GM10248 (cell line): ENCODE data around the gene NTM.
"Not testable (repeated sequence)": the region's sequence is repeated elsewhere in the genome, so short reads cannot be mapped to it uniquely, and the experiment has no call there.

ENCODE experiments used
- CTCF ChIA-PET: fragments of 300-600 bp; sonication (Branson Sonifier 250); formaldehyde crosslinking; extraction: SDS; loops from one replicate; lab custom pipeline; 2021; ENCODE audit warnings: antibody characterized with exemption; lab: Yijun Ruan, JAX
- POLR2A ChIA-PET: fragments of 350-650 bp; sonication (Branson Sonifier 250); formaldehyde crosslinking; extraction: SDS; loops from one replicate; lab custom pipeline; 2020; ENCODE audit warnings: antibody characterized with exemption; lab: Yijun Ruan, JAX
- DNase-seq: peaks from one replicate; pipeline ENCODE4 v3.0.0; 2012; ENCODE audit errors: extremely low spot score
- CTCF ChIP-seq: IDR thresholded peaks from 2 replicates; pipeline ENCODE4 v1.5.1; 2012; ENCODE audit warnings: mild to moderate bottlenecking, low read depth; ENCODE audit errors: extremely low read depth, missing control alignments, control extremely low read depth

Gene NTM

GRCh38 chr11:132314911-132315455 lies 944.6 kb downstream of the NTM start:
- CTCF ChIA-PET = interaction anchor here (1.0 to 7.3 kb wide), 2 partner anchors 15 to 59 kb away, joined by 3 to 57 read pairs; no protein-coding TSS in a partner anchor
- DNase-seq = no peak
- TF ChIP-seq CTCF = no peak

GRCh38 chr11:132315696-132316095 lies 945.3 kb downstream of the NTM start:
- POLR2A ChIA-PET = no interaction called here
- CTCF ChIA-PET = interaction anchor here (7.3 kb wide), 1 partner anchor 16 kb away, joined by 57 read pairs; no protein-coding TSS in a partner anchor
- DNase-seq = no peak
- TF ChIP-seq CTCF = no peak

More at GRCh38 chr11:132314911-132315455, 944.6 kb downstream of the NTM start:
- POLR2A ChIA-PET = no interaction called here

GRCh38 chr11:132318421-132319157 lies 948.2 kb downstream of the NTM start:
- ChIA-PET CTCF (no interaction called here), POLR2A (no interaction called here)
- TF ChIP-seq CTCF = no peak
- no peak for DNase-seq

- POLR2A ChIA-PET, CTCF ChIA-PET, DNase-seq: not testable (repeated sequence)
Measured at GRCh38 chr11:132319419-132319818, 949.0 kb downstream of the NTM start.

- TF ChIP-seq CTCF = no peak
- POLR2A ChIA-PET = no interaction called here
- CTCF ChIA-PET = interaction anchor here (0.8 to 2.6 kb wide), 4 partner anchors 16 to 22 kb away, joined by 3 to 11 read pairs (median 4); no protein-coding TSS in a partner anchor
- DNase-seq = no peak
Measured at GRCh38 chr11:132330515-132330914, 960.1 kb downstream of the NTM start.

GRCh38 chr11:132332521-132332920 lies 962.1 kb downstream of the NTM start:
- TF ChIP-seq CTCF = no peak
- CTCF ChIA-PET = no interaction called here
- no peak for DNase-seq
- POLR2A ChIA-PET = no interaction called here

- POLR2A ChIA-PET = no interaction called here
- TF ChIP-seq CTCF = no peak
- no peak for DNase-seq
- CTCF ChIA-PET = no interaction called here
Measured at GRCh38 chr11:132334769-132335280, 964.4 kb downstream of the NTM start.
